Measurements from ENCODE around the gene PLAC8L1.

PLAC8L1 gene

GRCh38 chr5:146042628-146043279 lies 62.6 kb downstream of the PLAC8L1 start:
- no peak for DNase-seq (ENCODE audit: low spot score)

DNA sequence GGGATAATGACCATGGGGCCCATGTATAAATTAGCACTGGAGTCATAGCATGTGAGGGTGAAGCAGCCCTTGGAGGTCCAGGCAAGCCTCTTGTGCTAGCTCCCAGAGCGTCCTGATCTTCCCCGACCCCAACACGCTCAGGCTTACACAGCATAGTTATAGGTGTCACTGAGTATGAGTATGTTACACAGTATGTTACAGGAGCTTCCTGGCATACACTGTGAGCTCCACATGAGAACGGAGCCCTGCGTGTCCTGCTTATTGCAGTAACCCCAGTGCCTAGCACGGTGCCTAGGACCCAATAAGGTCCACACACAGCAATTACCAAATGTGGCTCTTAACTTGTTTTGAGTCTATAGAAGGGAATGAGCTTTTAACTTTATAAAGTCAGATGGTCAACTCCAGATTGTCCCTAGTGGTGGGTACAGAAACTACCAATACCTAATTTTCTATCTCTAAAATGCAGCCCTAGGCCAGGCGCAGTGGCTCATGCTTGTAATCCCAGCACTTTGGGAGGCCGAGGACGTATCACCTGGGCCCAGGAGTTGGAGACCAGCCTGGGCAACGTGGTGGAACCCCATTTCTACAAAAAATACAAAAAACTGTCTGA lies 64.1 kb downstream of the PLAC8L1 start:
- no peak for DNase-seq (ENCODE audit: low spot score)

- no peak for DNase-seq (ENCODE audit: low spot score)
These were observed 64.8 kb downstream of the PLAC8L1 start for GRCh38 chr5:146040527-146040926.

DNA sequence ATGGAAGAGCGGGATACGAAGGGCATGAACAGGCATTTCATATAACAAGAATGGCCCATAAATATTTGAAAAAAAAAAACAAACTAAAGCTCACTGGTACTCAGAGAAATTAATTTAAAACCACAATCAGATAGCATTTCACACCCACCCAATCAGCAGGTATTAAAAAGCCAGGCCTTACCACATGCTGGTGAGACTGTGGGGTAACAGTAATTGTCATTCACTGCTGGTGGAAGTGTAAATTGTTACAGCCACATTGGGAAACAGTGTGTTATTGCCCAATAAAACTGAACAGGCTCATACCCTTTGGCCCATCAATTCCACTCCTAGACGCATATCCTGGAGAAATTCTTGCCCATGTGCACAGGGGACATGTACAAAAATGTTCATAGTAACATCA lies 66.0 kb downstream of the PLAC8L1 start:
- no peak for DNase-seq (ENCODE audit: low spot score)

DNA sequence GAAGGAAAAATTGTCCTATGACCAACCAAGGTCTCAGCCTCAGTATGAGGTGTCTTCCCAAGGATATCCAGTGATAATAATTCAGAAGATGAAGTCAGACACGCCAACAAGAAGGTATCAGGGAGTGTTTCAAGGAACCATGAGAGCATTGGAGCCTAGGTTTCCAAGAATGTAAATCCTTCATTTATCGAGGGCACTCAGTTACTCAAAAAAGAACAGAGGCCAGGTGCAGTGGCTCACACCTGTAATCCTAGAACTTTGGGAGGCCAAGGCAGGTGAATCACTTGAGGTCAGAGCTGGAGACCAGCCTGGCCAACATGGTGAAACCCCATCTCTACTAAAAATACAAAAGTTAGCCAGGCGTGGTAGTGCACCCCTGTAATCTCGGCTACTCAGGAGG lies 70.8 kb downstream of the PLAC8L1 start:
- DNase-seq (ENCODE audit: low spot score): no peak

All from D341Med (cell line).